Duodenal mucosa (tissue), 2 donors: ENCODE data around the gene SCGB3A1.

Source experiments
- H3K27ac ChIP-seq: one replicate; pipeline ENCODE4 v1.7.0; 2013; ENCODE audit warnings: low read depth, low read length
- H3K27me3 ChIP-seq, 2 donors: one replicate each; pipeline ENCODE4 v1.7.0; 2013; ENCODE audit warnings: low read length in 2 of 2, control low read depth in 1 of 2; ENCODE audit not compliant: insufficient read depth in 2 of 2, control insufficient read depth in 1 of 2
- H3K36me3 ChIP-seq, 2 donors: one replicate each; pipeline ENCODE4 v1.7.0; 2013; ENCODE audit warnings: low read length in 2 of 2, control low read depth in 1 of 2; ENCODE audit not compliant: insufficient read depth in 2 of 2, control insufficient read depth in 1 of 2
- H3K4me1 ChIP-seq, 2 donors: one replicate each; pipeline ENCODE4 v1.7.0; 2013; ENCODE audit warnings: low read length in 2 of 2, control low read depth in 1 of 2; ENCODE audit not compliant: insufficient read depth in 2 of 2, control insufficient read depth in 1 of 2
- H3K4me3 ChIP-seq, 2 donors: one replicate each; pipeline ENCODE4 v1.7.0; 2013; ENCODE audit warnings: low read length in 2 of 2, low read depth in 1 of 2
- H3K9ac ChIP-seq, 2 donors: one replicate each; pipeline ENCODE4 v1.7.0; 2013; ENCODE audit warnings: low read length in 2 of 2, low read depth in 1 of 2
- H3K9me3 ChIP-seq, 2 donors: one replicate each; pipeline ENCODE4 v1.7.0; 2013; ENCODE audit warnings: low read length in 2 of 2, control low read depth in 1 of 2; ENCODE audit not compliant: control insufficient read depth in 1 of 2

SCGB3A1 gene

GRCh38 chr5:180631549-180632383, 40.5 kb upstream of the SCGB3A1 start:
- Histone ChIP-seq H3K27me3 (peaks cover 0 to 3% of the 10 kb centered on the region in 2 donors), H3K9me3 (no peaks in the 10 kb centered on the region), H3K27ac (no peak overlapping the region), H3K9ac (no peak overlapping the region), H3K36me3 (no peaks in the 10 kb centered on the region), H3K4me3 (no peak overlapping the region), H3K4me1 (no peaks in the 10 kb centered on the region)

GRCh38 chr5:180630426-180630825, 39.1 kb upstream of the SCGB3A1 start:
- H3K4me1 ChIP-seq = no peaks in the 10 kb centered on the region
- H3K27me3 ChIP-seq = peaks cover 0 to 3% of the 10 kb centered on the region in 2 donors
- no peaks in the 10 kb centered on the region for H3K36me3 ChIP-seq
- no peak overlapping the region for H3K27ac ChIP-seq
- no peak overlapping the region for H3K9ac ChIP-seq
- H3K9me3 ChIP-seq = no peaks in the 10 kb centered on the region
- H3K4me3 ChIP-seq = no peak overlapping the region

DNA sequence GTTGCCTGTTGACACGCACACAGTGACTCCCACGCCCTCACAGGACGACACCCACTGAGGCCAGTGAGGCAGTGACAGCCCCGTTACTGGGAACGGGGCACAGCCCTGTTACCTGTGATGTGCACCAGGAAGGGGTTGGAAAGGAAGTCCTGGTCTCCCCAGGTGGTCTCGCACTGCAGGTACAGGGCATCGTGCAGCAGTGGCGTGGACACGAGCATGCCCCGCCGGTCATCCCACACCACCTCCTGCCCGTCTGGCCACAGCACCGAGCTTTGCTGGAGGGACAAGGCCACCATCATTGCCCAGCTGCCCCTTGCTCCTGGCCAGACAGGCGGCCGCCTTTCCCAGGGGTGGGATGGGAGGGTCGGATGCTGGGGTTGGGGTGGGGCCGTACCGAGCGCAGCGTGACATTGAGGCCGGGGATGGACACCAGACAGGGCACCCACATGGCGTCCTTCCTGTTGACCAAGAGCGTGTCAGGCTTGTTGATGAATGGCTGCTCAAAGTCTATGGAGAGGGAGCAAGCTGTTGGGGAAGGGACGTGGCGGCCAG, 38.6 kb upstream of the SCGB3A1 start:
- Histone ChIP-seq H3K9ac (no peak overlapping the region), H3K27ac (no peak overlapping the region), H3K4me1 (no peaks in the 10 kb centered on the region), H3K27me3 (peaks cover 0 to 3% of the 10 kb centered on the region in 2 donors), H3K36me3 (no peaks in the 10 kb centered on the region), H3K4me3 (no peak overlapping the region), H3K9me3 (no peaks in the 10 kb centered on the region)

- Histone ChIP-seq H3K4me3 (no peak overlapping the region), H3K9ac (no peak overlapping the region), H3K9me3 (no peaks in the 10 kb centered on the region), H3K27me3 (peaks cover 0 to 3% of the 10 kb centered on the region in 2 donors), H3K27ac (no peak overlapping the region), H3K36me3 (no peaks in the 10 kb centered on the region), H3K4me1 (no peaks in the 10 kb centered on the region)
Measured at GRCh38 chr5:180628827-180629750, 37.8 kb upstream of the SCGB3A1 start.

GRCh38 chr5:180628211-180628610, 36.9 kb upstream of the SCGB3A1 start:
- Histone ChIP-seq H3K36me3 (no peaks in the 10 kb centered on the region), H3K27ac (no peak overlapping the region), H3K9ac (no peak overlapping the region), H3K27me3 (peaks cover 0 to 3% of the 10 kb centered on the region in 2 donors), H3K4me1 (no peaks in the 10 kb centered on the region), H3K9me3 (no peaks in the 10 kb centered on the region), H3K4me3 (no peak overlapping the region)

DNA sequence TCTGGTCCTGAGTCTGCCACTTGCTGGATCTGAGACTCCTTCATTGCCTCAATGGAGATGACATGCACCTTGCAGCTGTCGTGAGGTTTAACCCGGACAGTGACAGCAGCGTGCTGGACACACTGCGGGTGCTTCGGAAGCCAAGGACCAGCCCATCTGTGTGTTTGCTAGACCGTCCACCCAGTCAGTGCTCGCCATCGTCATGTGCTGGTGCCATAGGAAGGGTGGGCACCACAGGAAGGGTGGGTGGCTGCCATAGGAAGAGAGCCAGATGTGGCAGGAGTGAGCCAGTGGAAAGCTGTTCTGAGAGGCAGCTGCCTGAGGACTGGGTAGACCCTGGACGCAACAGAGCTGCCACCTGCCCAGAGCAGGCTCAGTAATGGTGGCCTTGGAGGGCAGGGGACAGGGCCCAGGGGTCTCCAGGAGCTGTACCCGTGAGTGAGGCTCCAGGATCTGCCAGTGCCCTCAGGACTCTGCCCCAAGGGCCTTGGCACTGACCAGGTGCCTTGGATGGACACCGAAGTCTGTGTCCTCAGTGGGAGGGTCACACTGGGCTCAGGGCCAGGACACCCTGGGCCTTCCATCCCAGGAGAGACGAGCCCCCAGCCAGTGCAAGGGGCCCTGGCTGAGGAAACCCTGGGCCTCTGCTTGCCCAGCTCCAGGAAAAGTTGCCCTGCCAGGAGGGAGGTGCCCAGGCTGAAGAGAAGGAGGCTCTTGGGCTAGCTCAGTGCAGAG, 36.3 kb upstream of the SCGB3A1 start:
- Histone ChIP-seq H3K27ac (no peak overlapping the region), H3K27me3 (peaks cover 0 to 2% of the 10 kb centered on the region in 2 donors), H3K4me3 (no peak overlapping the region), H3K4me1 (no peaks in the 10 kb centered on the region), H3K9ac (no peak overlapping the region), H3K9me3 (no peaks in the 10 kb centered on the region), H3K36me3 (no peaks in the 10 kb centered on the region)

GRCh38 chr5:180626661-180627385, 35.5 kb upstream of the SCGB3A1 start:
- no peak overlapping the region for H3K9ac ChIP-seq
- H3K4me1 ChIP-seq = no peaks in the 10 kb centered on the region
- no peaks in the 10 kb centered on the region for H3K9me3 ChIP-seq
- no peaks in the 10 kb centered on the region for H3K27me3 ChIP-seq
- no peak overlapping the region for H3K27ac ChIP-seq
- no peak overlapping the region for H3K4me3 ChIP-seq
- no peaks in the 10 kb centered on the region for H3K36me3 ChIP-seq

DNA sequence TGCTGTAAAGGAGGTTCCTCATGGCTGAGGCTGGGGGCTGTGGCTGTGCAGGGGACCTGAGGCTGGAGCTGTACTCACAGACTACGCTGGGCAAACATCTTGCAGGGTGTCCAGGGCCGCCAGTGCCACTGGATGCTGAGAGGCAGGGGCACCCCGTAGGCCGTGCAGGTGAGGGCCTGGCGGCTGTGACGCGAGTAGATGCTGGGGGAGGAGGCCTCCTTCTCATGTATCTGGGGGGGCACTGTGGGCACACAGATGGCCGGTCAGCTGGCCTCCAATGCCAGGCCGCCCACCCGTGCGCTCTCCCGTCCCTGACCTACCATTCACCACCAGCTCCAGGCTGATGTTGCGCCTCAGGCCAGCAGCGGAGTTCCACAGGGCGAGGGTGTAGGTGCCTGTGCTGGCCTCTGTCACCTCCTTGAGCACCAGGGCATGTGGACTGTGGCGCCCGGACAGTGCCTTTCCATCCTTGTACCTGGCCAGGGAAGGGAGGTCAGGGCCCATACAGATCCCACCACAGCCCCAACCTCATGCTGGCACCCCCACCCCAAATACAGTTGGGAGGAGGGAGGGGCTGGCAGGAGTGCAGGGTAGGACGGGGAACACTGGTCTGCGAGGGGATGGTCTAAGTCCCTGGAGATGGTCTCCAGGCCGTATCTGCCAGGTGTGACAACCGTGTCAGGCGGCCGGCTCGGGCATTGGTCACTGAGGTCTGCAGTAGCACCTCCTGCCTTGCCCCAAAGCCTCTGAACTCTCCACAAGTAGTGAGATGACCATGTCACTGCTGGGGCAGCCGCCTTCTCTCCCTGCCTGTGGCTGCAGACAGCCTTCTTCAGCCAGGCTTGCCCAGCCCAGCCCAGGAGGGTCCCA, 34.7 kb upstream of the SCGB3A1 start:
- H3K9me3 ChIP-seq = no peaks in the 10 kb centered on the region
- no peaks in the 10 kb centered on the region for H3K27me3 ChIP-seq
- H3K4me1 ChIP-seq = no peaks in the 10 kb centered on the region
- no peak overlapping the region for H3K27ac ChIP-seq
- no peak overlapping the region for H3K9ac ChIP-seq
- no peak overlapping the region for H3K4me3 ChIP-seq
- no peaks in the 10 kb centered on the region for H3K36me3 ChIP-seq
